HEK293 (cell line): ENCODE measurements around the gene POMP.

Experiments
- ZBTB7A ChIP-seq: fragments of 450-650 bp; formaldehyde crosslinking; IDR thresholded peaks from 2 replicates; pipeline ENCODE4 v1.5.1; 2016; ENCODE audit warnings: low read depth, missing biosample characterization, missing genetic modification characterization
- ZFP3 ChIP-seq: fragments of 450-650 bp; formaldehyde crosslinking; IDR thresholded peaks from 2 replicates; pipeline ENCODE4 v1.5.1; 2016; ENCODE audit warnings: low read depth, missing biosample characterization, missing genetic modification characterization
- ZNF248 ChIP-seq: fragments of 450-650 bp; formaldehyde crosslinking; IDR thresholded peaks from 2 replicates; pipeline ENCODE4 v1.5.1; 2017; ENCODE audit warnings: missing biosample characterization, missing genetic modification characterization
- ZNF707 ChIP-seq: fragments of 450-650 bp; formaldehyde crosslinking; IDR thresholded peaks from 2 replicates; pipeline ENCODE4 v1.5.1; 2016; ENCODE audit warnings: missing biosample characterization, missing genetic modification characterization
- ZXDB ChIP-seq: fragments of 450-650 bp; formaldehyde crosslinking; IDR thresholded peaks from 2 replicates; pipeline ENCODE4 v1.5.1; 2016; ENCODE audit warnings: missing biosample characterization, missing genetic modification characterization
- TF ChIP-seq, protein P1 (sequence below): fragments of 450-650 bp; formaldehyde crosslinking; IDR thresholded peaks from 2 replicates; pipeline ENCODE4 v1.5.1; 2016; ENCODE audit warnings: missing biosample characterization, missing genetic modification characterization
- TF ChIP-seq, protein P2 (sequence below): fragments of 450-650 bp; formaldehyde crosslinking; IDR thresholded peaks from 2 replicates; pipeline ENCODE4 v1.5.1; 2016; ENCODE audit warnings: missing biosample characterization, missing genetic modification characterization
- TF ChIP-seq, protein P3 (sequence below): fragments of 450-650 bp; formaldehyde crosslinking; IDR thresholded peaks from 2 replicates; pipeline ENCODE4 v1.5.1; 2016; ENCODE audit warnings: missing biosample characterization, missing genetic modification characterization
- TF ChIP-seq, protein P4 (sequence below): fragments of 450-650 bp; formaldehyde crosslinking; IDR thresholded peaks from 2 replicates; pipeline ENCODE4 v1.5.1; 2016; ENCODE audit warnings: missing biosample characterization, missing genetic modification characterization, borderline replicate concordance
- TF ChIP-seq, protein P5 (sequence below): fragments of 450-650 bp; formaldehyde crosslinking; IDR thresholded peaks from 2 replicates; pipeline ENCODE4 v1.5.1; 2016; ENCODE audit warnings: missing biosample characterization, missing genetic modification characterization

DNA sequence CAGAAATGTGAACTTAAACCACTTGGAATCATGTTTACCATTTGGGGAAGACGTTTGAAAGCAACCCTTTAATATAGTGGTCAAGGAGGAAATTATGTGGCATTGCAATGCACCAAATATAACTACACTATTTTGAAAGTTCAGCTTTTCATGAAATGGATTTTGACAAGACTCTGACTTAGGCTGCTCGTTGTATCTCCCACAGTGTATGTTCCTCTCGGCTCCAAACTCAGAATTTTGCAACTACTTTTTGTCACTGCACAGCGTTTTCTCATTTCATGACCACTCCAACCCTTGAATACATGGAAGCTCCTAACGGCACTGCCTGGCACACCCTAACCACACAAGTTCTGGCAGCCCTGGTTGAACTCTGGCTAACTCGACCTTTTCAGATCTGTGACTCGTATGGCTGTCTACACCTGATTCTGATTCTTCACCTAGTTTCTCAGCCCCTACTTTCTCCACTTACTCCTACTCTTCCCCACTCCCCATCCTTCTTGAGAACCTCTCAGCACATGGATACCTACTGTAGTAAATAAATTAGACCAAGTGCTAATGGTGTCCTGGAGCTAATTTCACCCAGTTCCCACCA, 7.0 kb upstream of the POMP start:
- TF ChIP-seq ZNF707 (tag by site-specific recombination) (no peak), ZFP3 (tag by site-specific recombination) (no peak), ZXDB (tag by site-specific recombination) (no peak), ZNF248 (tag by site-specific recombination) (no peak), ZBTB7A (tag by site-specific recombination) (no peak)
- TF ChIP-seq, protein P1, sequence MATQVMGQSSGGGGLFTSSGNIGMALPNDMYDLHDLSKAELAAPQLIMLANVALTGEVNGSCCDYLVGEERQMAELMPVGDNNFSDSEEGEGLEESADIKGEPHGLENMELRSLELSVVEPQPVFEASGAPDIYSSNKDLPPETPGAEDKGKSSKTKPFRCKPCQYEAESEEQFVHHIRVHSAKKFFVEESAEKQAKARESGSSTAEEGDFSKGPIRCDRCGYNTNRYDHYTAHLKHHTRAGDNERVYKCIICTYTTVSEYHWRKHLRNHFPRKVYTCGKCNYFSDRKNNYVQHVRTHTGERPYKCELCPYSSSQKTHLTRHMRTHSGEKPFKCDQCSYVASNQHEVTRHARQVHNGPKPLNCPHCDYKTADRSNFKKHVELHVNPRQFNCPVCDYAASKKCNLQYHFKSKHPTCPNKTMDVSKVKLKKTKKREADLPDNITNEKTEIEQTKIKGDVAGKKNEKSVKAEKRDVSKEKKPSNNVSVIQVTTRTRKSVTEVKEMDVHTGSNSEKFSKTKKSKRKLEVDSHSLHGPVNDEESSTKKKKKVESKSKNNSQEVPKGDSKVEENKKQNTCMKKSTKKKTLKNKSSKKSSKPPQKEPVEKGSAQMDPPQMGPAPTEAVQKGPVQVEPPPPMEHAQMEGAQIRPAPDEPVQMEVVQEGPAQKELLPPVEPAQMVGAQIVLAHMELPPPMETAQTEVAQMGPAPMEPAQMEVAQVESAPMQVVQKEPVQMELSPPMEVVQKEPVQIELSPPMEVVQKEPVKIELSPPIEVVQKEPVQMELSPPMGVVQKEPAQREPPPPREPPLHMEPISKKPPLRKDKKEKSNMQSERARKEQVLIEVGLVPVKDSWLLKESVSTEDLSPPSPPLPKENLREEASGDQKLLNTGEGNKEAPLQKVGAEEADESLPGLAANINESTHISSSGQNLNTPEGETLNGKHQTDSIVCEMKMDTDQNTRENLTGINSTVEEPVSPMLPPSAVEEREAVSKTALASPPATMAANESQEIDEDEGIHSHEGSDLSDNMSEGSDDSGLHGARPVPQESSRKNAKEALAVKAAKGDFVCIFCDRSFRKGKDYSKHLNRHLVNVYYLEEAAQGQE, result no peak
- TF ChIP-seq, protein P2, sequence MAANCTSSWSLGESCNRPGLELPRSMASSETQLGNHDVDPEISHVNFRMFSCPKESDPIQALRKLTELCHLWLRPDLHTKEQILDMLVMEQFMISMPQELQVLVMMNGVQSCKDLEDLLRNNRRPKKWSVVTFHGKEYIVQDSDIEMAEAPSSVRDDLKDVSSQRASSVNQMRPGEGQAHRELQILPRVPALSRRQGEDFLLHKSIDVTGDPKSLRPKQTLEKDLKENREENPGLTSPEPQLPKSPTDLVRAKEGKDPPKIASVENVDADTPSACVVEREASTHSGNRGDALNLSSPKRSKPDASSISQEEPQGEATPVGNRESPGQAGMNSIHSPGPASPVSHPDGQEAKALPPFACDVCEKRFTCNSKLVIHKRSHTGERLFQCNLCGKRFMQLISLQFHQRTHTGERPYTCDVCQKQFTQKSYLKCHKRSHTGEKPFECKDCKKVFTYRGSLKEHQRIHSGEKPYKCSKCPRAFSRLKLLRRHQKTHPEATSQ, result no peak
- TF ChIP-seq, protein P3, sequence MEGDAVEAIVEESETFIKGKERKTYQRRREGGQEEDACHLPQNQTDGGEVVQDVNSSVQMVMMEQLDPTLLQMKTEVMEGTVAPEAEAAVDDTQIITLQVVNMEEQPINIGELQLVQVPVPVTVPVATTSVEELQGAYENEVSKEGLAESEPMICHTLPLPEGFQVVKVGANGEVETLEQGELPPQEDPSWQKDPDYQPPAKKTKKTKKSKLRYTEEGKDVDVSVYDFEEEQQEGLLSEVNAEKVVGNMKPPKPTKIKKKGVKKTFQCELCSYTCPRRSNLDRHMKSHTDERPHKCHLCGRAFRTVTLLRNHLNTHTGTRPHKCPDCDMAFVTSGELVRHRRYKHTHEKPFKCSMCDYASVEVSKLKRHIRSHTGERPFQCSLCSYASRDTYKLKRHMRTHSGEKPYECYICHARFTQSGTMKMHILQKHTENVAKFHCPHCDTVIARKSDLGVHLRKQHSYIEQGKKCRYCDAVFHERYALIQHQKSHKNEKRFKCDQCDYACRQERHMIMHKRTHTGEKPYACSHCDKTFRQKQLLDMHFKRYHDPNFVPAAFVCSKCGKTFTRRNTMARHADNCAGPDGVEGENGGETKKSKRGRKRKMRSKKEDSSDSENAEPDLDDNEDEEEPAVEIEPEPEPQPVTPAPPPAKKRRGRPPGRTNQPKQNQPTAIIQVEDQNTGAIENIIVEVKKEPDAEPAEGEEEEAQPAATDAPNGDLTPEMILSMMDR (tag by site-specific recombination), result no peak
- TF ChIP-seq, protein P4, sequence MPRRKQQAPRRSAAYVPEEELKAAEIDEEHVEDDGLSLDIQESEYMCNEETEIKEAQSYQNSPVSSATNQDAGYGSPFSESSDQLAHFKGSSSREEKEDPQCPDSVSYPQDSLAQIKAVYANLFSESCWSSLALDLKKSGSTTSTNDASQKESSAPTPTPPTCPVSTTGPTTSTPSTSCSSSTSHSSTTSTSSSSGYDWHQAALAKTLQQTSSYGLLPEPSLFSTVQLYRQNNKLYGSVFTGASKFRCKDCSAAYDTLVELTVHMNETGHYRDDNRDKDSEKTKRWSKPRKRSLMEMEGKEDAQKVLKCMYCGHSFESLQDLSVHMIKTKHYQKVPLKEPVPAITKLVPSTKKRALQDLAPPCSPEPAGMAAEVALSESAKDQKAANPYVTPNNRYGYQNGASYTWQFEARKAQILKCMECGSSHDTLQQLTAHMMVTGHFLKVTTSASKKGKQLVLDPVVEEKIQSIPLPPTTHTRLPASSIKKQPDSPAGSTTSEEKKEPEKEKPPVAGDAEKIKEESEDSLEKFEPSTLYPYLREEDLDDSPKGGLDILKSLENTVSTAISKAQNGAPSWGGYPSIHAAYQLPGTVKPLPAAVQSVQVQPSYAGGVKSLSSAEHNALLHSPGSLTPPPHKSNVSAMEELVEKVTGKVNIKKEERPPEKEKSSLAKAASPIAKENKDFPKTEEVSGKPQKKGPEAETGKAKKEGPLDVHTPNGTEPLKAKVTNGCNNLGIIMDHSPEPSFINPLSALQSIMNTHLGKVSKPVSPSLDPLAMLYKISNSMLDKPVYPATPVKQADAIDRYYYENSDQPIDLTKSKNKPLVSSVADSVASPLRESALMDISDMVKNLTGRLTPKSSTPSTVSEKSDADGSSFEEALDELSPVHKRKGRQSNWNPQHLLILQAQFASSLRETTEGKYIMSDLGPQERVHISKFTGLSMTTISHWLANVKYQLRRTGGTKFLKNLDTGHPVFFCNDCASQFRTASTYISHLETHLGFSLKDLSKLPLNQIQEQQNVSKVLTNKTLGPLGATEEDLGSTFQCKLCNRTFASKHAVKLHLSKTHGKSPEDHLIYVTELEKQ (tag by site-specific recombination), result no peak
- TF ChIP-seq, protein P5, sequence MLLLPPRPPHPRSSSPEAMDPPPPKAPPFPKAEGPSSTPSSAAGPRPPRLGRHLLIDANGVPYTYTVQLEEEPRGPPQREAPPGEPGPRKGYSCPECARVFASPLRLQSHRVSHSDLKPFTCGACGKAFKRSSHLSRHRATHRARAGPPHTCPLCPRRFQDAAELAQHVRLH (tag by site-specific recombination), result no peak
